ENCODE measurements around the gene MMP25.
"Not testable (repeated sequence)": the region's sequence is repeated elsewhere in the genome, so short reads cannot be mapped to it uniquely, and the experiment has no call there.

Gene MMP25

GRCh38 chr16:3074860-3075522, 28.6 kb downstream of the MMP25 start:
- no peak for DNase-seq

GRCh38 chr16:3075523-3075915, 29.2 kb downstream of the MMP25 start:
- DNase-seq, result no peak

GRCh38 chr16:3075946-3076345, 29.6 kb downstream of the MMP25 start:
- DNase-seq, result not testable (repeated sequence)

- DNase-seq, result no peak
Observed at GRCh38 chr16:3076577-3076976, 30.2 kb downstream of the MMP25 start.

DNA sequence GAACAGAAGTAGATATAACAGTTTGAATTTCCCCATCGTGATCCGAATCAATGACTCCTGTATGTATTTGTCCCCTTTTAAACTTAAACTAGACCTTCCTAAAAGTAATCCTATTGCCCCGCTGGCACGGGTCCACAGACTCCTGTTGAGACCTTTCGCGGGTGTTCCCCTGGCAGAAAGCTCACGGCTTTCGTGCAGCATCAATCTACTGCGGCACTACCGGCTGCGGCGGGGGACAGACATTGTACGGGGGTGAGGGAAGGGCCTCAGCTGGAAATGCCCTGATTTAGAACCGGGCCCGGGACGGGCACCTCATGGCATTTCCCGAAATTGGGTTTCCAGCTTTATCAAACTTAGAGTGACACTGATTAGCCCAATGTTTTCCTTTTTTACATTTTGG, 33.7 kb downstream of the MMP25 start:
- no peak for DNase-seq

- DNase-seq, result not testable (repeated sequence)
Observed at GRCh38 chr16:3081957-3082356, 35.6 kb downstream of the MMP25 start.

DNA sequence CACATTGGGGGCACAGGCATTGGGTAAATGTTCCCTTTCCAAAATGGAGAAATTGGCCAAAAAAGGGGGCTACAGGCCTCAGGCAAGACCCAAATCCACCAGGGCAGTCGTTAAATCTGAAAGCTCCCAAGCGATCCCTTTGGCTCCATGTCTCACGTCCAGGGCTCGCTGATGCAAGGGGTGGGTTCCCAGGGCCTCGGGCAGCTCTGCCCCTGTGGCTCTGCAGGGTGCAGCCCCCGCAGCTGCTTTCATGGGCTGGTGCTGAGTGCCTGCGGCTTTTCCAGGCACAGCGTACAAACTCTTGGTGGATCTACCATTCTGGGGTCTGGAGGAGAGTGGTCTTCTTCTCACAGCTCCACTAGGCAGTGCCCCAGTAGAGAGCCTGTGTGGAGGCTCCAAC, 37.0 kb downstream of the MMP25 start:
- not testable (repeated sequence) for DNase-seq

DNA sequence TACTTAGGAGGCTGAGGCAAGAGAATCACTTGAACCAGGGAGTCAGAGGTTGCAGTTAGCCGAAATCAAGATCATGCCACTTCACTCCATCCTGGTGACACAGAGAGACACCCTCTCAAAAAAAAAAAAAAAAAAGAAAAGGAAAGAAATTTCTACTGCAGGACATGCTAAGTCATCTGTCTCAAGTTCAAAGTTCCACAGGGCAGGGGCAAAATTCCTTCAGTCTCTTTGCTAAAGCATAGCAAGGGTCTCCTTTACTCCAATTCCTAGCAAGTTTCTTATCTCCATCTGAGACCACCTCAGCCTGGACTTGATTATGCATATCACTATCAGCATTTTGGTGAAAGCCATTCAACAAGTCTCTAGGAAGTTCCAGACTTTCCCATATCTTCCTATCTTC, 38.1 kb downstream of the MMP25 start:
- no peak for DNase-seq

DNA sequence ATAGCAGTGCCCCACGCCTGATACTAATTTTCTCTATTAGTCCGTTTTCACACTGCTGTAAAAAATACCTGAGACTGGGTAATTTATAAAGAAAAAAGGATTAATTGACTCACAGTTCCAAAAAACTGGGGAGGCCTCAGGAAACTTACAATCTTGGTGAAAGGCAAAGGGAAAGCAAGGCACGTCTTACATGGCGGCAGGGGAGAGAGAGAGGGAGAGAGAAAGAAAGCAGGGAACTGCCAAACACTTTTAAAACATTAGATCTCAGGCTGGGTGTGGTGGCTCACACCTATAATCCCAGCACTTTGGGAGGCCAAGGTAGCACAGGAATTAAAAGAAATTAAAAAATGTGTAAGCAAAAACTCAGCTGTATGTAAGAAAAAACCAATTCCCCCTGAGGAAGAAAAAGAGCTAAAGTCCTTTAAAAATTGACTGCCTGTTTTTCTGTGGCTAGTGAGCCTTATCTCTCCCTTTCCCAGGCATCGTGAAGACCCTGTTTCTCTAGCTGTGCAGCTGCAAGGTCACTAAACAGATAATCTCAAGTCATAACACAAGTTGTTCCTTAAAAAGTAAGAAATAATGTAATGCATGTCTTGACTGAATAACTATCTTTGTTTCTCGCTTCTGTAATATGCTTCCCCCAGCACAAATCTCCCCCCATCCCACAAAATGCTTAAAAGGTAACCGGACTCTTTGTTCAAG, 38.8 kb downstream of the MMP25 start:
- DNase-seq, result no peak

- no peak for DNase-seq
Observed at GRCh38 chr16:3085868-3086595, 39.7 kb downstream of the MMP25 start.

DNA sequence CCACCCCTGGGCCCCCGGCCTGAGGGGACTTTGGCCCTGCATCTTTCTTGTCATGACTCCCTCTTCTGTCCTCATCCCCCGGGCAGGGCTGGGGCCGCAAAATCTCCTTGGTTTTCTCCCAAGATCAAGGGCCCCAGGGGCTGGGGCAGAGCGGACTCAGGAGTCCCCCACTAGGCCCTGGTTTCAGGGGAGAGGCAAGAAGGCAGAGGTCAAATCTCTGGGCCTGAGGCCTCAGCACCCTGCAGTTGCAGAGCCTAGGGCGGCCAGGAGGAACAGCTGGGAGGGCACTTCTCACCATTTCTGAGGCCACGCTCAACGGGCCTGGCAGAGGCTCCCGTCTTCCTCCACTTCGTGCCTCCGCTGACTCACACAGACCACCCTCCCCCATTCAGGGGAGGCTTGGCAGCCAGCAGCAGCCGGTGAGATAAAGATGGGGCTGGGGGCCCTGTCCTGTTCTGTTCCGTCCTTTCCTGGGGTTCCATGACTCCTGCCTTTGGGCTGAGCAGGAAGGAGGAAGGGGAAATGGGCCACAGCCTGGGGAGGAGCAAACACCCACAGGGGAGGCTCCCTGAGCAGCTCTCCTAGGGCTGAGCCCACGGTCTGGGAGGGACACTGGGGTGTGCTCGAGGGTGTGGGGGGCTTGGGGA, 40.4 kb downstream of the MMP25 start:
- DNase-seq, result no peak

DNA sequence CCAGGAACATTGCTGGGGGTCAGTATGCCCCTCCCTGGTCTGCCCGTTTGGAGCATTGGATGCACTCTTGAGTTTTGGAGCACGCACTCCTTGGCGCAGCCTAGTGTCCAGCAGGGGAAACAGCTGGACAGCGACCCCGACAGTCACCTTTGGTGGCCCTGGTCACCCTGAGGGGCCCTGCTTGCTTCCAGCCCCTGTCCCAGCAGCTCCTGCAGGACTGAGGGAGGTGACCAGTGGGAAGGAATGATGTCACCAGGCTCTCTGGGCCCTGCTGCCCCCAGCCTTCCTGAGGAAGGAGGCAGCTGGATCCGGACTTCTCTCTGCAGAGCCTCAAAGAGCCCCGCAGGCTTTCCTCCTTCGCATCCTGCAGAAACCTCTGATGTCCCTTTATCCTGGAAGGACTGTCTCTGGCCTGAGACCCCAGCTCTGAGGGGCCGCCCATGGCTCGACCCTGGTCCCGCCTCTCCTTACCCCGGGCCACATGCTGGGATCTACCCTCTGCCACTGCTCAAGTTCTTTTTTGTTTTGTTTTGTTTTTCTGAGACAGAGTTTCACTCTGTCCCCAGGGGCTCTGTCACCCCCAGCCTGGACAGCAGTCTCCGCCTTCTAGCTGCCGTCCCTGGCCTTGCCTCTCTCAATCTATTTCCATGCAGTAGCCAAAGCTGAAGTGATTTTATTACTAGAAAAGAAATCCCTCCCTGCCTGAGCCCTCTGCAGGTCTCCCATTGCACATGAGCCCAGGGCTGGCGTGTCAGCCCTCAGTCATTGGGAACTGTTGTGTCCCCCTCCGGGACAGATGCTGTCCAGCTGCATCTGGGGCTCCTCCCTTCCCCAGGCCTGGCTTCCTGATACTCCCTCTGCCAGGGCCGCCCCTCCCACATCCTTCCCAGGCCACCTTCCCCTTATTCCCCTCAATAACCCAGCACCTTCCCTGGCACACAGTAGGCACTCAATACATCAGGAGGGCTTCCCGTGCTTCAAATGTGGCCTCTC, 41.2 kb downstream of the MMP25 start:
- no peak for DNase-seq

DNA sequence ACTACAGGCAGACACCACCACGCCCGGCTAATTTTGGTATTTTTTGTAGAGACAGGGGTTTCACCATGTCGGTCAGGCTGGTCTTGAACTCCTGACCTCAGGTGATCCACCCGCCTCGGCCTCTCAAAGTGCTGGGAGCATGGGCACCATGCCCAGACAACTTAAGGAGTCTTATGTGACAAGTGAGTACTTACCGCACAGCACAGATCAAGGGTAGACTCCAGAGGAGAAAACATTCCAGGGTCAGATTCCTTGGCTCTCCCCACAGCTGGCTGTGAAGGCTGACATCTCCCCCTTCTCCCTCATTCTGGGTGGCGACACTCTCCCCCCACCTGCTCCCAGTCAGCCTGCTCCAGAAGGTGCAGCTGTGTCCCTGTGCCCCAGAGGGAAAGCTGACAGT, 42.1 kb downstream of the MMP25 start:
- no peak for DNase-seq

DNA sequence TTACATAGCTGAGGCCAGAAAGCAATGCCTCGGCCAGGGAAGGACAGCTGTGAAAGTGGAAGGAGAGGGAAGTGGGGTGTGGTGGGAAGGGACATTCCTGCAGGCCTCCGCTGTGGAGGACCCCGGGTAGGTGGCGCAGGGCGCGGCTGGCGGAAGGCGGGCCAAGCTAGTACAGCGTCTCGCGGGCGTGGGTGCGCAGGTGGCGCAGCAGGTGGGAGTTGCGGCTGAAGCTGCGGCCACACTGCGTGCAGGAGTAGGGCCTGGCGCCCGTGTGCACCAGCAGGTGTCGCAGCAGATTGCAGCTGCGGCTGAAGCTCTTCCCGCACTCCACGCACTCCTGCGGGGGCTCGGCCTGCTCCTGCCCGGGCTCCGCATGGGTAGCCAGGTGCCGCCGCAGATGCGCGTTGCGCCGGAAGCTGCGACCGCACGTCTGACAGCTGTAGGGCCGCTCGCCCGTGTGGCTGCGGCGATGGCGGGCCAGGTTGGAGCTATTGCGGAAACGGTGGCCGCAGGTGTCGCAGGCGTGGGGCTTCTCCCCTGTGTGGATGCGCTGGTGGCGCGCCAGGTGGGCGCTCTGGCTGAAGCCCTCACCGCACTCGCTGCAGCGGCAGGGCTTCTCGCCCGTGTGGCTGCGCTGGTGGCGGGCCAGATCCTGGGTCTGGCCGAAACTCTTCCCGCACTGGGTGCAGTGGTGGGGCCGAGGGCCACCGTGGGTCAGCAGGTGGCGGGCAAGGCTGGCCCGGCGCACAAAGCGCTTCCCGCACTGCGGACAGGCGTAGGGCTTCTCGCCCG, 42.8 kb downstream of the MMP25 start:
- DNase-seq, result no peak

GRCh38 chr16:3089717-3090592, 43.6 kb downstream of the MMP25 start:
- no peak for DNase-seq

GRCh38 chr16:3091551-3091950, 45.2 kb downstream of the MMP25 start:
- DNase-seq, result no peak

DNA sequence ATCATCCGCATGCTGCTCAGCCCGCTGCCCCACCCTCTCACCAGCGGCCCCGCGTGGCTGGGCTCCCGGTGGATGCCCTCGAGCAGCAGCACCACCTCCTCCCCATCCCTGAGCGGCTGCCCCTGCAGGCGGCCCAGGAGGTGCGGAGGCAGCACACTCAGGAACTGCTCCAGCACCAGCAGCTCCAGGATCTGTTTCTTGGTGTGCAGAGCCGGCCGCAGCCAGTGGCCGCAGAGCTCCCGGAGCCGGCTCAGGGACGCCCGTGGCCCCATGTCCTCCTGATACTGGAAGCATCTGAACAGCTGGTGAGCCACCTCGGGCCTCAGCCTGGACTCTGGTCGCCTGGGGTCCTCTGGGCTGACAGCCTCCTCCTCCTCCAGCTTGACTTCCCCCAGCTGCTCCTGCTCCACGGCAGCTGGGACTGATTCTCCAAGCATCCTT, 46.2 kb downstream of the MMP25 start:
- no peak for DNase-seq

DNA sequence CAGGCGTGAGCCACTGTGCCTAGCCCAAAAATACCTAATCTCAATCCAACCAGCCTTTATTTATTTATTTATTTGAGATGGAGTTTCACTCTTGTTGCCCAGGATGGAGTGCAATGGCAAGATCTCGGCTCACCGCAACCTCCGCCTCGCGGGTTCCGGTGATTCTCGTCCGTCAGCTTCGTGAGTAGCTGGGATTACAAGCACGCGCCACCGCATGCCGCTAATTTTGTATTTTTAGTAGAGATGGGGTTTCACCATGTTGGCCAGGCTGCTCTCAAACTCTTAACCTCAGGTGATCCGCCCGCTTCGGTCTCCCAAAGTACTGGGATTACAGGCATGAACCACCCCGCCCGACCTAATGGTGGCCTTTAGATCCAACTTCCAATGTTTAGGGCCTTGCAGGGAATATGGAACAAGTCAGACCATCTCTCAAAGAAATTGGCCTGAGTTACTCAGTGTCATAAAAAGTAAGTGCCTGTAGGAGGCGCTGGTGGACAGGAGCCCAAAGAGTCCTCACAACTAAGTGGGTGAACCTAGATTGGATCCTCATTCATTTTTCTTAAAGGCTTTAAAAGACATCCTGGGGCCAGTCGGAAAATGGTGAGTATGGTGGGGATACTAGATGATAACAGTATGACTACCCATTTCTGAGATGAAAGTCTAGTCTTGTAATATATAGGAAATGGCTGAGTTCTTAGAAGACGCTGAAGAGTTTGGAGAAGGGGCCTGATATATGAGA, 48.1 kb downstream of the MMP25 start:
- DNase-seq, result no peak

GRCh38 chr16:3095869-3096268, 49.5 kb downstream of the MMP25 start:
- no peak for DNase-seq

DNA sequence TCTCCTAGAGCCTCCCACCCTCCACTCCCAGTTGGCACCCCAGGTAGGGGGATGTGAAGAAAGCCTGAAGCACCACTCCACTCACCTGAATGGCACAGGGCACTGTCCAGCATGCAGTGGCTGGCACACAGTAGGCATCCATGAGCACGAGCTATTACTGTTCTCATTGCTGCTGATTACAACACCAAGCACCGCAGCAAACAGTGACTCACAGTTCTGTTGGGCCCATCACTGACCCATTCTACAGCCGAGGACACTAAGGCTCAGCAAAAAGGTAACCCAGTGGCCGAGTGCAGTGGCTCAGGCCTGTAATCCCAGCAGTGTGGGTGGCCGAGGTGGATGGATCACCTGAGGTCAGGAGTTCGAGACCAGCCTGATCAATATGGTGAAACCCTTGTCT, 50.0 kb downstream of the MMP25 start:
- DNase-seq, result no peak
